GM12865 (cell line): Measurements from ENCODE around the gene DOK7.
"Not testable (repeated sequence)": the region's sequence is repeated elsewhere in the genome, so short reads cannot be mapped to it uniquely, and the experiment has no call there.

Experiments
- DNase-seq: peaks from one replicate; pipeline ENCODE4 v3.0.0; 2010; ENCODE audit warnings: low read depth
- H3K4me3 ChIP-seq: 2 replicates; pipeline ENCODE4 v1.5.1; 2011; ENCODE audit warnings: mild to moderate bottlenecking, low read depth, low read length, control low read depth
- CTCF ChIP-seq: IDR thresholded peaks from 2 replicates; pipeline ENCODE4 v1.5.1; 2011; ENCODE audit warnings: low read length, control low read depth, low read depth, inconsistent platforms; ENCODE audit not compliant: insufficient read depth; ENCODE audit errors: missing control alignments

The DOK7 gene

GRCh38 chr4:3511187-3511586 lies 48.1 kb downstream of the DOK7 start:
- no peak for DNase-seq
- no peak for TF ChIP-seq CTCF
- H3K4me3 ChIP-seq = no peak overlapping the region

- not testable (repeated sequence) for H3K4me3 ChIP-seq, DNase-seq
Observed at GRCh38 chr4:3511601-3512000, 48.5 kb downstream of the DOK7 start.

- DNase-seq = no peak
- no peak for TF ChIP-seq CTCF
- H3K4me3 ChIP-seq = no peak overlapping the region
Observed at GRCh38 chr4:3512279-3512678, 49.2 kb downstream of the DOK7 start.

- no peak overlapping the region for H3K4me3 ChIP-seq
- no peak for DNase-seq
- TF ChIP-seq CTCF = no peak
Observed at GRCh38 chr4:3512719-3513118, 49.6 kb downstream of the DOK7 start.

GRCh38 chr4:3513807-3514206 lies 50.7 kb downstream of the DOK7 start:
- DNase-seq = no peak
- TF ChIP-seq CTCF = no peak
- no peak overlapping the region for H3K4me3 ChIP-seq

- TF ChIP-seq CTCF = no peak
- DNase-seq = no peak
- no peak overlapping the region for H3K4me3 ChIP-seq
Observed at GRCh38 chr4:3514221-3514780, 51.2 kb downstream of the DOK7 start.

- no peak overlapping the region for H3K4me3 ChIP-seq
- no peak for DNase-seq
- TF ChIP-seq CTCF = no peak
Observed at GRCh38 chr4:3514806-3515501, 51.8 kb downstream of the DOK7 start.
